K562 (cell line): ENCODE results near the gene SLC20A1. TPM values are rescaled to one million over a fixed set of nuclear protein-coding genes. Genes with fewer than 3 reads are reported as not detected.

Experiments
- ELF1 ChIP-seq: fragments of 200-800 bp; sonication (Bioruptor generic); IDR thresholded peaks from 2 replicates; pipeline ENCODE4 v1.6.1; 2016; ENCODE audit warnings: missing genetic modification characterization, missing compliant biosample characterization
- EP300 ChIP-seq: IDR thresholded peaks from 2 replicates; pipeline ENCODE4 v1.6.1; 2012; ENCODE audit warnings: low read length, improper control_type of control experiment
- HBP1 ChIP-seq: fragments of 450-650 bp; formaldehyde crosslinking; IDR thresholded peaks from 2 replicates; pipeline ENCODE4 v1.4.0; 2022; ENCODE audit warnings: missing genetic modification characterization
- IFI16 ChIP-seq: fragments of 250-450 bp; sonication (Bioruptor Pico); IDR thresholded peaks from 2 replicates; pipeline ENCODE4 v2.1.2; 2022; ENCODE audit warnings: mild to moderate bottlenecking, inconsistent platforms
- MYC ChIP-seq, 2 experiments: fragments of 250-450 bp in 1 of 2; sonication (Bioruptor Pico) in 1 of 2; IDR thresholded peaks; 2 replicates each; pipeline versions ENCODE4 v1.5.1 to v1.6.1; 2012 to 2021; ENCODE audit warnings: low read depth in 2 of 2, borderline replicate concordance in 1 of 2, improper control_type of control experiment in 1 of 2, low read length in 1 of 2, mild to moderate bottlenecking in 1 of 2, moderate library complexity in 1 of 2
- PKNOX1 ChIP-seq: fragments of 450-650 bp; IDR thresholded peaks from 2 replicates; pipeline ENCODE4 v1.6.1; 2016
- SMARCE1 ChIP-seq: fragments of 450-650 bp; IDR thresholded peaks from 2 replicates; pipeline ENCODE4 v1.7.1; 2016; ENCODE audit warnings: mild to moderate bottlenecking
- ZNF165 ChIP-seq: fragments of 250-450 bp; sonication (Bioruptor Pico); IDR thresholded peaks from 2 replicates; pipeline ENCODE4 v1.4.0; 2020; ENCODE audit warnings: borderline replicate concordance
- ZNF239 ChIP-seq: fragments of 250-450 bp; sonication (Bioruptor Pico); IDR thresholded peaks from 2 replicates; pipeline ENCODE4 v1.4.0; 2020; ENCODE audit warnings: mild to moderate bottlenecking
- ZNF592 ChIP-seq: fragments of 450-650 bp; IDR thresholded peaks from 2 replicates; pipeline ENCODE4 v1.6.1; 2017; ENCODE audit warnings: antibody characterized with exemption, mild to moderate bottlenecking
- ZSCAN32 ChIP-seq: fragments of 450-650 bp; formaldehyde crosslinking; IDR thresholded peaks from 2 replicates; pipeline ENCODE4 v1.4.0; 2020; ENCODE audit warnings: mild to moderate bottlenecking, moderate library complexity
- polyA plus RNA-seq, 8 experiments: library from polyadenylated mRNA; depleted of rRNA in 4 of 8; stranded (reverse) in 5 of 8; unstranded in 3 of 8; fragments of >200 nt; fragmentation: Nextera tagmentation in 2 of 8; fragmentation: Illumina TruSeq in 1 of 8; extraction: Ambion mirVana in 2 of 8; extraction: Trizol in 1 of 8; gene quantifications; 2 replicates each; pipeline versions ENCODE4 v1.2.1 to v1.2.3, GENCODE V29; 2011 to 2014; ENCODE audit warnings: inconsistent platforms in 1 of 8, missing spikeins in 1 of 8
- total RNA-seq, 7 experiments: library from RNA; depleted of rRNA in 6 of 7; stranded (reverse); fragments of >200 nt in 6 of 7; fragmentation: Illumina TruSeq in 2 of 7; extraction: Trizol in 2 of 7; gene quantifications; 2 replicates each; pipeline versions ENCODE4 v1.2.1 to v1.2.3, GENCODE V29; 2011 to 2021; ENCODE audit warnings: low replicate concordance in 1 of 7
- TF ChIP-seq, protein P1 (sequence below): fragments of 150-350 bp; IDR thresholded peaks from 2 replicates; pipeline ENCODE4 v1.6.1; 2014; ENCODE audit warnings: low read depth, mild to moderate bottlenecking, low read length, borderline replicate concordance
- TF ChIP-seq, protein P2 (sequence below), 2 experiments: fragments of 450-650 bp in 1 of 2; sonication (generic) in 1 of 2; formaldehyde crosslinking in 1 of 2; IDR thresholded peaks in 1 of 2; conservative IDR thresholded peaks in 1 of 2; 2 replicates each; pipeline versions ENCODE4 v1.6.1 to v1.8.1; 2016 to 2023; ENCODE audit warnings: mild to moderate bottlenecking in 2 of 2, moderate library complexity in 2 of 2, inconsistent platforms in 1 of 2, missing genetic modification reagents in 1 of 2

The SLC20A1 gene
- total and polyA plus RNA-seq, 9 of the 15 experiments (the other 6 are each of a cell fraction or from before 2014, with no cell fraction given): 53.8 to 150 (median 74.7) TPM

DNA sequence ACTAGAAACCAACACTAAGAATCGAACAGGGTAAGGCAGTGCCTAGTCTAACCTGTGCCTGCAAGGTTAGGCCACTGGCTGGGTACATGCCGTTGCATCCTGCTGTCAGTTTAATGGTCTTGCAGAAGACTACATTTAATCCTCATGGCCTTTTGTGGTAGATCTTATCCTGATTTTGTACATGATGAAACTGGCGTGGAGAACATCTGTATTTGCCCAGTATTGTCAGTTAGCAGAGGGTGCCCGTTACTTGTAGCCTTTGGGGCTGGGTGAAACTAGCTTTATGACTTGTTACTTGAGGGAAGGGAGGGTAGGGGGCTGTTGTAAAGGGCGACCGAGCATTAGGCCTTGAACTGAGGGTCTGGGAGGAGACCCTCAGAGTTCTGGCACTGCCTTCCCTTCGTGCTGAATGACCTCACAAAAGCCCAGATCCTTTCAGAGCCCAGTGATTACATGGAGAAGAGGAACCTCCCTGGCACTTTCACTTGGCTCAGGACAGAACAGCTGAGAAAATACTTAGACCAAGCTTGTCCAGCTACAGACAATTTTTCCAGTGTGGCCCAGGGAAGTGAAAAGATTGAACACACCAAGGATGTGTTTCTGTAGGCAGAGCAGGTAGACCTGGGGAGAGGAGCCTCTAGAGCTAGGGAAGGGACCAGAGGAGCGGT lies 19.5 kb downstream of the SLC20A1 start (continued):
- TF ChIP-seq, protein P1, sequence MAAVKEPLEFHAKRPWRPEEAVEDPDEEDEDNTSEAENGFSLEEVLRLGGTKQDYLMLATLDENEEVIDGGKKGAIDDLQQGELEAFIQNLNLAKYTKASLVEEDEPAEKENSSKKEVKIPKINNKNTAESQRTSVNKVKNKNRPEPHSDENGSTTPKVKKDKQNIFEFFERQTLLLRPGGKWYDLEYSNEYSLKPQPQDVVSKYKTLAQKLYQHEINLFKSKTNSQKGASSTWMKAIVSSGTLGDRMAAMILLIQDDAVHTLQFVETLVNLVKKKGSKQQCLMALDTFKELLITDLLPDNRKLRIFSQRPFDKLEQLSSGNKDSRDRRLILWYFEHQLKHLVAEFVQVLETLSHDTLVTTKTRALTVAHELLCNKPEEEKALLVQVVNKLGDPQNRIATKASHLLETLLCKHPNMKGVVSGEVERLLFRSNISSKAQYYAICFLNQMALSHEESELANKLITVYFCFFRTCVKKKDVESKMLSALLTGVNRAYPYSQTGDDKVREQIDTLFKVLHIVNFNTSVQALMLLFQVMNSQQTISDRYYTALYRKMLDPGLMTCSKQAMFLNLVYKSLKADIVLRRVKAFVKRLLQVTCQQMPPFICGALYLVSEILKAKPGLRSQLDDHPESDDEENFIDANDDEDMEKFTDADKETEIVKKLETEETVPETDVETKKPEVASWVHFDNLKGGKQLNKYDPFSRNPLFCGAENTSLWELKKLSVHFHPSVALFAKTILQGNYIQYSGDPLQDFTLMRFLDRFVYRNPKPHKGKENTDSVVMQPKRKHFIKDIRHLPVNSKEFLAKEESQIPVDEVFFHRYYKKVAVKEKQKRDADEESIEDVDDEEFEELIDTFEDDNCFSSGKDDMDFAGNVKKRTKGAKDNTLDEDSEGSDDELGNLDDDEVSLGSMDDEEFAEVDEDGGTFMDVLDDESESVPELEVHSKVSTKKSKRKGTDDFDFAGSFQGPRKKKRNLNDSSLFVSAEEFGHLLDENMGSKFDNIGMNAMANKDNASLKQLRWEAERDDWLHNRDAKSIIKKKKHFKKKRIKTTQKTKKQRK: no peak
- peak; percentile 71 for TF ChIP-seq EP300
- TF ChIP-seq MYC (IDR thresholded peaks at IDR 0.05; ENCODE audit: low read depth, low read length): peak; percentile 60; the same call in 1 of the 2 replicates
- TF ChIP-seq MYC (CRISPR knock-in tag; IDR thresholded peaks at IDR 0.05; ENCODE audit: borderline replicate concordance, low read depth): no peak
- no peak for TF ChIP-seq IFI16 (CRISPR knock-in tag)
- TF ChIP-seq SMARCE1: peak; percentile 31; the same call in 1 of the 2 replicates
- TF ChIP-seq, protein P2, sequence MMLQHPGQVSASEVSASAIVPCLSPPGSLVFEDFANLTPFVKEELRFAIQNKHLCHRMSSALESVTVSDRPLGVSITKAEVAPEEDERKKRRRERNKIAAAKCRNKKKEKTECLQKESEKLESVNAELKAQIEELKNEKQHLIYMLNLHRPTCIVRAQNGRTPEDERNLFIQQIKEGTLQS (IDR thresholded peaks at IDR 0.05): peak; percentile 20; the same call in 1 of the 2 replicates
- TF ChIP-seq, protein P2 (CRISPR knock-in tag; conservative IDR thresholded peaks at IDR 0.05): no peak
- TF ChIP-seq ZSCAN32 (CRISPR knock-in tag): 0 out of 2 replicates have a peak, but pooled peaks have one; percentile 12
- peak; percentile 46; the same call in 1 of the 2 replicates for TF ChIP-seq ZNF239 (CRISPR knock-in tag)
- TF ChIP-seq ZNF592: 0 out of 2 replicates have a peak, but pooled peaks have one; percentile 11
- TF ChIP-seq HBP1 (CRISPR knock-in tag): peak; percentile 75
- peak; percentile 38; the same call in 1 of the 2 replicates for TF ChIP-seq ZNF165
- TF ChIP-seq ELF1 (tag): no peak
- TF ChIP-seq PKNOX1: peak; percentile 38; the same call in 1 of the 2 replicates
